CD4-positive, alpha-beta T cell treated with Interleukin-1 beta for 1 hour (primary cell): ENCODE results near the gene SAMD15.
"Not testable (repeated sequence)": the region's sequence is repeated elsewhere in the genome, so short reads cannot be mapped to it uniquely, and the experiment has no call there.

ENCODE experiments used
- DNase-seq, 2 donors: peaks; one replicate each; pipeline ENCODE4 v3.0.0-alpha.2; 2020 to 2022

Gene SAMD15

DNA sequence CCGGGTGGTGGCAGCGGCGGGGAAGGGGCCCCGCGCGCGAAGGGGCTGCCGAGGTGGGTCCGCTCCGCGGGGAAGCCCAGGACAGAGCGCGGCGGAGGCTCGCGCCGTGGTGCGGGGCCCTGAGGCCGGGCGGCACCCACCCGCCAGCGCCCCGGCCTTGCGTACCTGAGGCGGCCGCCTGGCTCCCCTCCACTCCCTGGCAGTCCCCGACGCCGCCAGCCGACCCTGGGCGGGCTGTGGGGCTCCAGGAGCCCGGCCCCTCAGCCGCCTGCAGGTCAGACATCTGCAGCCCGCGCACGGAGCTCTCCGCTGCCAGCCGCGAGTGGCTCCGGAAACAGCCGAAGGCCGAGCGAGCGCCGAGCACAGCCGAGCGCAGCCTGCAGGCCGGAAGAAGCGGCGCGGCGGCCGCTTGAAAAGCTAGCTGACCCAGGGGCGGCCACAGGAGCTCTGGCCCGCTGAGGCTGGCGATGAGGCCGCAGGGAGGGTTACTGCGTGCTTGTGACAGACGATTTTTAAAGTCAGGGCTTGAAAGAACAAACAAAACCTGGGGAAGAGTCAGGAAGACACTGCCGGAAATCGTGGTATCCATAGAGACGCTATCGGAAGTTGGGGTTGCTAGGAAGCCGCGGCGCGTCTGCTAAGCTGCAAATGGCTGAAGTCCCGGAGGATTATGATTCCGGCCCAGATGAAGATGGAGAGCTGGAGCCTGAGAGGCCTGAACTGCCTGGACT lies at the start of gene SAMD15, which contains the start of gene TMED8:
Gene SAMD15 (plus strand): TSS at position 609 of the 731 bp plus-strand sequence. CDS start 40 bp downstream, at position 649.
Gene TMED8 (minus strand): TSS at position 324 of the 731 bp plus-strand sequence. CDS start 41 bp downstream, at position 283.
- peak; percentile 83 to 85 for DNase-seq

DNA sequence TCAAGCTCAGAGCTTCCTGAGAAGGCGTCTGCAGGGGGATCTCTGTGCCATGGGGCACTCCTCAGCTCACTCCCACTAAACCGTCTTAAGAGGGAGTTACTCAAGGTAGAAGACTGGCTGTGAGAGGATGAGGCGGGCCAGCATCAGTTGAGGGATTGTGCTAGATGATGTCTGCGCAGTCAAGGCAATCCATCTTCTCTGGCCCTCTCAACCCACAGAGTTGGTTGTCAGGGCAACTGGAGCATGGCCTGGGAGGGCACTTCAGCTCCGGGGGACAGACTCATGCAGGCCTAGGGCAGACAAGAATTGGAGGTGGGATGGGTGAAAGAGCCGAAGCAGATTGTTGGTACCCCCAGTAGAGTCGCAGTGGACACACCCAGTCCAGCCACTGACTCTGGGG lies 47.3 kb upstream of the SAMD15 start:
- DNase-seq = no peak

DNA sequence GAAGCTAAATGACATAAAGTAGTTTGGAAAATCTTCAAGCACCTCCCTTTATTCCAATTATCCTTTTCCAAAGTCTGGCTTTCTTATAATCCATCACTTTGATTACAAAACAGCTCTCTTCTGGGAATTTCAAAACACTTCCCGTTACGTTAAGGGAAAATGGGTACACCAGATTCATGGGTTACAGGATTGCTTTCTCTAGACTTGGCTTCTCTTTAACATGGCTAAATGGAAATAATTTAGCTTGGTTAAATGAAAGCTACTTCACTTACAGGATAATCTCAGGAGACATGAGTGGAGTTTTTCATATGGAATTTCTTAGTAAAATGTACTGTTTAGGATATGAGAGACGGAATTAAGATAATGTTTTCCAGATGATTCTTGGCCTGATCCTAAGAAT lies 41.6 kb upstream of the SAMD15 start:
- no peak for DNase-seq

DNA sequence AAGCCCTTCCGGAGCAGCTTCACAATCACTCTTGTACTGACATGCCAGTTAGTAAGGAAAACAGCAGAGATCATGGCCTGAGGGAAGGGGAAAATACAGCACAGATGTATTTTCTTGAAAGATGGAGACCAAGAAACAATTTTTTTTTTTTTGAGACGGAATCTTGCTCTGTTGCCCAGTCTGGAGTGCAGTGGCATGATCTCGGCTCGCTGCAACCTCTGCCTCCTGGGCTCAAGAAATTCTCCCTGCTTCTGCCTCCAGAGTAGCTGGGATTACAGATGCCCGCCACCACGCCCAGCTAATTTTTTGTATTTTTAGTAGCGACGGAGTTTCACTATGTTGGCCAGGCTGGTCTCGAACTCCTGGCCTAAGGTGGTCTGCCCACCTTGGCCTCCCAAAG lies 39.9 kb upstream of the SAMD15 start:
- not testable (repeated sequence) for DNase-seq

DNA sequence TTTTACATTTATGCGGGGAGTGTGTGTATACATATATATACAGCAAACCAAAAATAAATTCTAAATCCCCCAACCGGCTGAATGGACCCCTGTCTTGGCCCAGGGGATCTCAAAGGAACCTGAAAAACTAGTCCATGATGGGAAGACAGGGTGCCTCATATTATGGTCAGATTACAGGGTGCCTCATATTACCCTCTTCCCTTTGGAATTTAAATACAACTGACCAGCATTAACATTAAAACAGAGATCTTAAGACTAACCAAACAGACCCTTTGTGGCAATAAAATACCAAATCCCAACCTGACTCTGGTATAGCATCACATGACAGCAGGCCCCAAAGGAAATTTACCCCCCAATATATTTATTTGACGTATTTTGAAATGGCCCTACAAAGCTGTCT lies 39.3 kb upstream of the SAMD15 start:
- no peak for DNase-seq

DNA sequence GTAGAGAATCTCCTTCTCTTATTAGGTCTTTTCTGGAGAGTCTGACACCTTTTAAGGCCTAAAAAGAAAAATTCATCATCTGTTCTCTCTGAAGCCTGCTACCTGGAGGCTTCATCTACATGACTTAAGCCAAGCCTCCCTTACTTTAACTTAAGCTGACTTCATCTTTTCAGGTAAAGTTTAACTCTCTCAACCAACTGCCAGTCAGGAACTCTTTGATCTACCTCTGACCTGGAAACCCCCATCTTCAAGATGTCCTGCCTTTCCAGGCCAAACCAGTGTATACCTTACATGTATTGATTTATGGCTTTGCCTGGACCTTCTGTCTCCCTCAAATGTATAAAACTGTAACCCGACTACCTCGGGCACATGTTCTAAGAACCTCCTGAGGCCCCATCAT lies 38.9 kb upstream of the SAMD15 start:
- no peak for DNase-seq

DNA sequence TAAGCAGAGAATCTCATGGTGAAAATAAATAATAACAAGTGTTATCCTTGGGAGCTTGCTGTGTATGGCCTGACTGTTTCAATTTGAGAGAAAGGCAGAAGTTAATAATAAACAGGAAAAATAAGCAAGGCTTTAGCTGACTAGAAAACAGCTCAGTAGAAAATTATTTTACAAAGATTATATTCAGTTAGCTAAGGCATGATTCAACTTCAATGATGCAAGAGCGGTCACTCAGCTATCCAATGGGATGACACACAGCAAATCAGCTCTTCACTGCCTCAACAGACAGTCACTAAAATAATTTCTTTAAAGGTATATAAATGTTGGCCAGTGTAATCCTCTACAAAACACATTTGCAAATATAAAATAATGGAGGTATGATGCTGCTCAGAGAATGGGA lies 37.8 kb upstream of the SAMD15 start:
- no peak for DNase-seq

DNA sequence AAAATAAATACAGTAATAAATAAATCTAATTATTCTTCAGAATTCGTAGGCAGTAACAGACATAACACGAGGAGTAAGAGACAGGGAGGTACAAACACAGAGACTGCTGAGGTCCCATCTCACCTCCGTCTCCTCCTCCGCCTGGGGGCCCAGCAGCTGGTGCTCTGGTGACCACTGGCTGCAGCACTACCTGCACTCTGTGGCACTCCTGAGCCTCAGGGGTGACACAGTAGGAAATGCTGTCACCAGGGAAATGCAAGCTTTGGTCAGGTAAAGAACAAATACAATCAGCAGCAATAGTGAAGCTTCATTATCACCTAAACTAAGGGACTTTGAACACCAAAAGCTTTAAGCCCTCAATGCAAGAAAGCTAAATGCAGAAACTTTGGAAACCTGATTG lies 36.8 kb upstream of the SAMD15 start:
- DNase-seq = no peak

DNA sequence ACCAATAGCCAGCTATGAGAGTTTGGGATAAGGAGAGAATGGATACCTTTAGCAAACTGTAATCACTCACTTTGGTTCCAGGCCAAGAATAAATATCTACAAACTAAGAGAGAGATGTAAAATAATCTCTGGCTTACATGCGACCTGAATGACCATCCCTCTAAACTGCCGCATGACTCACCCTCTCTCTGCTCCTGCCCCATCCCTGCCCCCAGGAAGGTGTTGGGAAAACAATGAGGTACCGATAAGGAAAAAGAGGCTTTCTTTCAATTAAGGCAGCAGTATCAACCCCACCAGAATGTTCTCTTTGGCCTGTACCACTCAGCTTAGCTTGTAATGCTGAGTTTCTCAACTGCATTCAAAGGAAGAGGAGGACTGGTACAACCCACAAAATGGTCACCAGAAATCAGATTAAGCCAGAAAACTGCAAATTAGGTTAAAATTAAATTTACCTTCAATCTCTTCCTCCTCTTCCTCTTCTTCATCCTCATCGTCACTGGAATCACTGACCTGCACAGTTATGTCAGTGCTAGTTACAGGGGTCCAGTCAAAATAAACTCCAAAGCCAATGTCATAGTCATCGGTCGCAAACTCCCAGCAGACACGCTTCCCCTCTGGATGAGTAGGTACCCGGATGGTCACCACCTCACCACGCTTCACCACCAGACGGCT lies 34.3 kb upstream of the SAMD15 start:
- no peak for DNase-seq

DNA sequence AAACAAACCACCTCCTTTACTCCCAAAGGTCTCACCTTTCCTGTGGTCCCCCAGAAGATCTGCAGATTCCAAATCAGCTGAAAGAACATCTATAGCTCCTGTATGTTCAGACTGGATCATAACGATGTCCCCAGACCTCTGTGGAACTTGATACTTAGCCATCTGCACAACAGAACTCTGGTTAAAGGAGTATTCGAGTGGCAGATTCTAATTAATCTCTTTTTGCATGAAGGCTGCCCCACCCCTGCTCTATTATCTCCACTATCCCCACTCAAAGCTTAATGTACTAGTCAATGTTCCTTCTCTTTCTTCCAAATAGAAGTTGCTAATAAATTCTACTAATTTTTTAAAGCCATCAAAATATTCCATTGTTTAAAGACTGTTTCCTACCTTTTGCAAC lies 33.5 kb upstream of the SAMD15 start:
- DNase-seq = no peak

DNA sequence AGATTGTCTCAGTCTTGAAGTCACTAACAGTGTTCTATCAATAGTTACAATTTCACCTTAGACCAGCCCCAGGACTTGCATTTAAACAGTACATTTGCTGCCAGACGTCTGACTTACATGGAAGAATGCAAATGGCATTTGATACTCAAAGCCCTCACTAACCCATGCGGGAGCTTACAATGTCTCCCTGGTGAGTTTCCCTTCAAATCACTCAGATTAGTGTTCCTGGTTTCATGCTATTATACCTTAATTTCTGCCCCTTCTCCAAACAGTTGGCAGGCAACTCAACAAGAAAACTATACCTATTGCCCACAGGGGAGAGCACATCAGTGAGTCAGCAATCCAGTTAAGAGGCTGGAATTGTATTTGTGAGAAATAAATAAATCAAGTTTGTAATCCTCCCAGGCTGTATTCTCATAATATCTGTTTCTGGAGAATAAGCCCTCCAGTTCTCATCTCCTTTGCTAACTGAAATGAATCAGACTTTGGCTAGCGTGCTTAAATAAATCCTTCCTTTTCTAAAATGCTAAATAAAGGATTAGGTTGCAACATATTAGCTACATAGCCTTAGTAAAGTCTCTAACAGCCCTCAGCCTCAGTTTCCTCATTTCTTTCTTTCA lies 32.7 kb upstream of the SAMD15 start:
- no peak for DNase-seq

DNA sequence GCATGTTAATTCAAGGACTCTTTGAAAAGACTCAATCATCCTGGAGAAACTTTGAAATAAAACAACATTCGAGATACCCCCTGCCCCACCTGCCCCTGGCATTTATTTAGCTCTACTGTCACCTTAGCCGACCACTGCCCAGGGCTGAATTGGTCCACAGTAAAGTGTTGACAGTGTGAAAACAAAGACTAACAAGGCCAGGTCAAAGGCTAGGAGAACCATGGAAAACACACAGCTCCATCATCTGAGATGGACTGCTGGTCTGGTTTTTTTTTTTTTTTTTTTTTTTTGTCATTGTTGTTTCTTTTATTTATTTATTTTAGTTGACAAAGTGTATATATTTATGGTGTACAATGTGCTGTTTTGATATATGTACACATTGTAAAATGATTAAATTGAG lies 30.7 kb upstream of the SAMD15 start:
- no peak for DNase-seq

DNA sequence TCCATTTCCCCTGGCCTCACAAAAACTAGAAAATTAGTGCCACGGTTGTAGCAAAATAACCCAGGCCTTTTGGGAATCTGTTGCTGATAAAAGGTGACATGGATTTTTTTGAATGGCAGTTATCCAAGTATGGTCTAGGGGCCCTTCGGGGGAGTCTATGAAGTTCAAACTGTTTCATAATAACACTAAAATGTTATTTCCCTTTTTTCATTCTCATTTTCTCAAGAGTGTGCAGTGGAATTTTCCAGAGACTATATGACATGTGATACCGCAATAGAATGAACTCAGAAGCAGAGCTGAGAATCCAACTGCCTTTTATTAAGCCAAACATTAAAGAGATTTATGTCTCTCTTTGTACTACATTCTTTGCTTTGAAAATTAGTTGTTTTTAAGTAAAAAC lies 29.4 kb upstream of the SAMD15 start:
- DNase-seq = no peak

DNA sequence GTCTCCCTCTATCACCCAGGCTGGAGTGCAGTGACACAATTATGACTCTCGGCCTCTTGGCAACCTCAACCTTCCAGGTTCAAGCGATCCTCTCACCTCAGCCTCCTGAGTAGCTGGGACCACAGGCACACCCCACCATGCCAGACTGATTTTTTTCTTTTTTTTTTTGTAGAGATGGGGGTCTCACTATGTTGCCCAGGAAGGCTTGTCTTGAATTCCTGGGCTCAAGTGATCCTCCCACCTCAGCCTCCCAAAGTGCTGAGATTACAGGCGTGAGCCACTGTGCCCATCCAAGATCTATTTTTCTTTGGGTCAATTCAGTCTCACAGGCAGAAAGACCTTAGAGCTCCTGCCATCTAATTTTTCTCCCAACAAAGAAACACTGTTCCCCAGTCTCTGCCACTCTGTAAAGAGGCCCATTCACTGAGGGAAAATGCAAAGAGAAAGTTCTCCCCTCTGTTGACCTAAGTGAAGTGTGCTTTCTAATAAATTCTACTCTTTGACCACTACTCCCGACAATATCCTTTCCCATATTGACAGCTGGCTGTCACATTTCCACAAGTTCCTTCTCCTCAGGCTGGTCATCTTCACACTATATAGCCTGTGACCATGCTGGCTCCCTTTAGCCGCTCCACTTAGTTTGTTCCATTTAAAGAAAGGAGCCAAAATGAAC lies 23.6 kb upstream of the SAMD15 start:
- no peak for DNase-seq

DNA sequence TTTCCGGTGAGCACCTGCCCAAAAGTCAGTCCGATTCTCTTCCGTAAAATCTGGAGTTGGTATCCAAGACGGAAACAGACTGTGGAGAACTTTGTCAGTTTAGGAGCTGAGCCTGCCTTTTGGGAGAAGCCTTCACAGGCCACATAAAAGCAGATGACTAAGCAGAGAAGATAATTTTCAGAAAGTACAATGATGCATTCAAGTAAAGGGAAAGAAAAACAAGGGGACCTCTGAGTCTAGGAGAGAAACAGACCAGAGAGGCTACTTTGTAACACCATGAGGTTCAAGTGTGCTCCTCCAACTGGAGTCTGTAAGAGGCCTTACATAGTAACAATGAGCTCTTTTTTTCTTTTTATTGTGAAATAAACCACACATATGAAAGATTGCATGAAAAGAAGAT lies 21.4 kb upstream of the SAMD15 start:
- no peak for DNase-seq

DNA sequence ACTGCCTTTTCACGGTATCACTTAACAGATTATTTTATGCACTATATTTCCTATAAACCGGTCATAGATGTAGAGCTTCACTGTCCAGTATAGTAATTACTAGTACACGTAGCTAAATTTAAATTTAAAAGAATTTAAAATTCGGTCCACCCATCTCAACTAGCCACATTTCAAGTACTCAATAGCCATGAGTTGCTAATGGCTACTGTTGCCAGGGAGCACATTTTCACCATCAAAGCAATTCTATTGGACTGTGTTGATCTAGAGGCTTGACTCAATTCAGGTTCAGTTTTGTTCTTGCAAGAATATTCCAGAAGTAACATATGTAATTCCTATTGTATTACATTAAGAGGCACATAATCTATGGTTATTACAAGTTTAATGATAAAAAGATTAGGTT lies 20.3 kb upstream of the SAMD15 start:
- no peak for DNase-seq

DNA sequence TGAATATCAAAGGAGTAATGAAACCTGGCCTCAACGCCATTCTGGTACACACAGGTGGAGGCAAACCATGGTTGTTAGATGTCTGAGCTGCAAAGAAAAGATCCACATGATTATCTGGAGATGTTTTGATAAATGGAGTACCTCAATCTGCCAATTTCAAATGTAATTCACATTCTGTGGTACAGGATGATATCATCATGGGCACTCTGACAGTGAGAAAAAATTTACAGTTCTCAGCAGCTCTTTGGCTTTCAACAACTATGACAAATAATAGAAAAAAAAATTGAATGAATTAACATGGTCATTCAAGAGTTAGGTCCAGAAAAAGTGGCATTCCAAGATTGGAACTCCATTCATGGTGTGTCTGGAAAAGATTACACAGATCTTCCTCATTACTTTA lies 17.6 kb upstream of the SAMD15 start:
- no peak for DNase-seq

DNA sequence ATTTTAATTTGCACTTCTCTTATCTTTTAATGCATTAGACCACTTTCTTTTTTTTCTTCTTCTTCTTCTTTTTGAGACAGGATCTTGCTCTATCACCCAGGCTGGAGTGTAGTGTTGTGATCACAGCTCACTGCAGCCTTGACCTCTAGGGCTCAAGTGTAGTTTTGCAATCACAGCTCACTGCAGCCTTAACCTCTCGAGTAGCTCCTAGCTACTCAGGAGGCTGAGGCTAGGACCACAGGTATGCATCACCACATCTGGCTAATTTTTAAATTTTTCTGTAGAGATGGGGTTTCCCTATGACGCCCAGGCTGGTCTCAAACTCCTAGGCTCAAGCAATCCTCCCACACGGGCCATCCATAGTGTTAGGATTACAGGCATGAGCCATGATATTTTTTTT lies 13.0 kb upstream of the SAMD15 start:
- no peak for DNase-seq

DNA sequence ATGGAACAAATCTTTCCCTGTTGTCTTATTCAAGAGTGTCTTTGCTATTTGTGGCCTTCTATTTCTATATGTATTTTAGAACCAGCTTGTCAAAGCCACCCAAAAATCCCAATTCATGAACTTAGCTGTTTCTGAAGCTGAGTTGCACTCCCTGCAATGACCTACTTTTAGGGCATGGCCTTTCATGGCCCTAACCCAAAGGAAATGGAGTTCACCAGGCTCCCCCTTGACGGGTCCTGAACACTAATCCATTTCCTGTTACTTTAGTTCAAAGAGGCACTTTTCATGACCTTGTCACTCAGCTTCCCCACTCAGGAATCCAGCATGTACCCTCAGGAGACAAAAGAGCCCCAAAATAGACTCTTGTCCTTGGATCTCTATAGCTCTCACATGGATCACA lies 7.9 kb upstream of the SAMD15 start:
- DNase-seq = peak in 1 of 2 donors; percentile 39

DNA sequence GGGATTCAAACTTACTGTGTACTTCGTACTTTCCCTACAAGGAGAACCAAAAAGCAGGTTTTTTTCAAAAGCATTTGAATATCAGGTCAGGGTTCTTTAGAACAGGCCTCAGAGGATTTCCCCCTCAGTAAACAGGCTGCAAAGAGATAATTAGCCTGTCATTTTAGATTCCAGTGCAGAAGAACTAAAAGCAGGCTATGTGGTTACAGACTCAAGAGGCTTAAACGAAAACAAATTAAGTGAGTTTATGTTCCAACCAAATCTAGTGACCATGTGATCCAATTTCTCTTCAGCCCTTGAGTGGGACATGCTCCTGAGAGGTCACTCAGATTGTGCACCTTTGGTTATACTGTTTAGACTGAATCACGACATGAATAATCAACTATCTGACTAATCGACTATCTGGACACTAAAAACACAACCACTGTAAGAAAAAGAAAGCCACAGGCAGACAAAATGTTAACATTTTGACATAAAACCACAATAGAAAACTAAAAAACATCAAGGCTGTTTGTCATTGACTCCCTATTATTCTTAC lies 4.8 kb upstream of the SAMD15 start:
- peak in 1 of 2 donors; percentile 6 for DNase-seq

DNA sequence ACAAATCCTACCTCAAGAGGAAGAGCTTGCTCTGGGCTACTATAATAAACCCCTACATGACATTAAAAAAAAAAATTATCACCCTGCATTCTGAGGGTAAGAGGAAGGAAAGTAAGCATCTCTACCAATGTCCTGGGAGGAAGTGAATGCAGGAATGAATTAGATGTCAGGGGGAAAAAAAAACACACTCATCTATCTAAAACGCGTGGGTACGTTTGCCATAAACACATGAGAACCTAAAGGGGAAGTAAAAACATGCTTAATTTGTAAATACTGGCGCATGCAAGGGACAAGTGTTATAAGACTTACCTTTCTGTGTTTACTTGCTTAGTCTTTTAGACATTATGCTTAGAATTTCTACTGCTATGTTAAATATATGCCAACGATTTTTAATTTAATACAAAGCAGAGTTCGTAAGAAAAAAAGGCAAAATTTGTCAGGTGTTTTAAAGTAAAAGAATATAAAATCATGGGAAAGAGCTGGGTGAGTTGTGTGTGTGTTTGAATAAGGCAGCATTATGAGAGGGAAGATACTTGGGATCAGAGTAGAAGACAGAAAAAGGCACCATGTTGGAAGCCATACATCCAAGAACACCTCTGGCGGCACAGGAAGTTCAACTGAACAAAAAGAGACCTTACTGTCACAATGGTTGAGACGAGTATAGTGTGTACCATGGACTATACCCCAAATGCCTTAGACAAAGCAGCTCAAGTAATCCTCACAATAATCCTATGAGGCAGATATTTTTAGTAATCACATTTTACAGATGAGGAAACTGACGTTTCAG lies 1.8 kb upstream of the SAMD15 start:
- no peak for DNase-seq
